CD4-positive, alpha-beta T cell (primary cell): Measurements from ENCODE around the gene ZMYND11. TPM values are rescaled to one million over a fixed set of nuclear protein-coding genes. Genes with fewer than 3 reads are reported as not detected.
A peak's percentile ranks its signal among the peaks of the same experiment; 100 is the strongest.

Experiments
- ATAC-seq: fragments of 200-7000 bp; cut with Tn5 transposase; one replicate; pipeline ENCODE4 v1.10.0; 2022; ENCODE audit warnings: mild to moderate bottlenecking; ENCODE audit not compliant: poor library complexity
- CTCF ChIA-PET: fragments of 350-600 bp; sonication (Branson Sonifier 250); formaldehyde crosslinking; loops from one replicate; lab custom pipeline; 2021; ENCODE audit warnings: antibody characterized with exemption, inconsistent platforms; lab: Charles Lee
- POLR2A ChIA-PET: fragments of 350-600 bp; sonication (Branson Sonifier 250); formaldehyde crosslinking; loops from one replicate; lab custom pipeline; 2021; ENCODE audit warnings: antibody characterized with exemption, inconsistent platforms; lab: Charles Lee
- DNase-seq, 14 experiments: peaks; one replicate each; pipeline ENCODE4 v3.0.0-alpha.2; 2013 to 2020; ENCODE audit warnings: mixed read lengths in 2 of 14
- H3K27ac ChIP-seq, 2 donors: one replicate each; pipeline versions ENCODE4 v1.5.1 to v1.7.0; 2013; ENCODE audit warnings: low read length in 2 of 2, low read depth in 1 of 2, mild to moderate bottlenecking in 1 of 2
- H3K27me3 ChIP-seq, 2 experiments: 1 replicate in 1 of 2; 2 replicates in 1 of 2; pipeline versions ENCODE4 v1.6.1 to v1.7.0; 2013; ENCODE audit warnings: low read length in 2 of 2, control low read depth in 1 of 2, mild to moderate bottlenecking in 1 of 2, moderate library complexity in 1 of 2; ENCODE audit not compliant: insufficient read depth in 2 of 2, control insufficient read depth in 1 of 2
- H3K36me3 ChIP-seq: one replicate; pipeline ENCODE4 v1.6.1; 2013; ENCODE audit warnings: low read length, control low read depth; ENCODE audit not compliant: insufficient read depth
- H3K4me1 ChIP-seq: one replicate; pipeline ENCODE4 v1.6.1; 2013; ENCODE audit warnings: low read length, control low read depth; ENCODE audit not compliant: insufficient read depth
- H3K4me3 ChIP-seq: one replicate; pipeline ENCODE4 v1.5.1; 2013; ENCODE audit warnings: mild to moderate bottlenecking, low read length, moderate library complexity
- H3K9me3 ChIP-seq, 2 experiments: 1 replicate in 1 of 2; 2 replicates in 1 of 2; pipeline versions ENCODE4 v1.6.1 to v1.7.0; 2013; ENCODE audit warnings: low read length in 2 of 2, mild to moderate bottlenecking in 2 of 2, control low read depth in 1 of 2, moderate library complexity in 1 of 2; ENCODE audit not compliant: control insufficient read depth in 1 of 2, insufficient read depth in 1 of 2
- H3K27ac Mint-ChIP-seq: one replicate; pipeline ENCODE4 v1.8.0; 2020; ENCODE audit warnings: mixed read lengths
- H3K27me3 Mint-ChIP-seq: one replicate; pipeline ENCODE4 v1.8.0; 2021; ENCODE audit warnings: mixed read lengths
- H3K36me3 Mint-ChIP-seq: one replicate; pipeline ENCODE4 v1.8.0; 2021; ENCODE audit warnings: low read depth, mixed read lengths
- H3K4me1 Mint-ChIP-seq: one replicate; pipeline ENCODE4 v1.8.0; 2021; ENCODE audit warnings: low read depth, mixed read lengths
- H3K4me3 Mint-ChIP-seq: one replicate; pipeline ENCODE4 v1.8.0; 2020; ENCODE audit warnings: mild to moderate bottlenecking, mixed read lengths
- H3K9me3 Mint-ChIP-seq: one replicate; pipeline ENCODE4 v1.8.0; 2020; ENCODE audit warnings: mixed read lengths
- intact Hi-C, 2 experiments: fragments of 100-400 bp; cut with DNase I in 1 of 2; cut with micrococcal nuclease in 1 of 2; formaldehyde crosslinking; loops; one replicate each; pipeline versions ENCODE4 v1.15.1 to v1.9.0; 2023 to 2025; cut with DNase I, micrococcal nuclease
- total RNA-seq, 174 experiments: library from RNA in 2 of 174; stranded (reverse) in 2 of 174; gene quantifications; one replicate each; pipeline ENCODE4 v1.2.3 and lab custom pipeline; 2021 to 2026
- TF ChIP-seq, protein P1 (sequence below): fragments of 200-600 bp; IDR thresholded peaks from one replicate; pipeline ENCODE4 v1.8.0; 2022; ENCODE audit warnings: antibody characterized with exemption, mild to moderate bottlenecking

Gene ZMYND11
- total RNA-seq, 2 experiments from 2014 or later: 19.9 to 22.2 TPM

DNA sequence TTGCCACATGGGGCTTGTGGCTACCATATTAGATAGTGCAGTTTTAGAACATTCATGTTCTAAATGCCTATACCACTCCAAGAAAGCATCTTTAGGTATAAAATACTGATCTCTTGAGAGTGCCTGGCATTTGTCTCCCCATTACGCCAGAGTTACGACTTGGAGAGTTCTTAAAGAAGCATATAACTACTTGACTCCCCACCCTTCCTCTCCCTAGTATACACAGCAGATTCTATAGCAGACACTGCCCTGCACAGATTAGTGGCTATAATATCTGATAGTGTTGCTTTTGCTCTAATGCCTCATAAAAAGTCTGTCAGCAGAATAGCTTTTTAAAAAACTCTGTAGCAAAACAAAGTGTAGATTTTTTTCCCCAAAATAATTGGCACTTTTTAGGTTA is 90.8 kb downstream of the ZMYND11 start:
- POLR2A ChIA-PET: no interaction called here

DNA sequence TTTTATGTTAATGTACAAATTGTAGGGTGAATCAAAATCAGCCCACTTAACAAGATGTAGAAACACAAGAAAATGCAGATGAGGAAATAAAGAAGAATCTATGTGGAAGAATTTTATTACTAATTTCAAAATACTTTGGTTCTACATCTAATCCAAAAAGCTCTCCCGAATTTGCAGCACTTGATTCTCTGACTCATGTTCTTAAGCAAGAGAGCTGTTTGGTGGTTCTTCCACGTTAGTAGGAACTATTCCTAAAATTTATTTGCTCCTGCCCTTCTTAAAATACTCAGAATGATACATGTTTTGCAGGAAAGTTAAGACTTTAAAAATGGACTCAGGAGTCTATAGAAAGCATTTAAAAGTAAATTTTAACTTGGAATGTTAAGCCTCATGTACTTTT is 91.8 kb downstream of the ZMYND11 start:
- H3K4me1 Mint-ChIP-seq: peaks cover 8% of the 10 kb centered on the region
- Histone ChIP-seq H3K36me3 (no peaks in the 10 kb centered on the region), H3K27me3 (no peaks in the 10 kb centered on the region), H3K4me1 (no peaks in the 10 kb centered on the region), H3K9me3 (no peaks in the 10 kb centered on the region), H3K4me3 (no peak overlapping the region), H3K27ac (no peak overlapping the region)
- ChIA-PET CTCF (no interaction called here), POLR2A (no interaction called here)
- intact Hi-C loops: no loop called here
- H3K9me3 Mint-ChIP-seq: no peaks in the 10 kb centered on the region
- ATAC-seq (no peak), DNase-seq (no peak)
- no peak overlapping the region for H3K4me3 Mint-ChIP-seq
- no peaks in the 10 kb centered on the region for H3K27me3 Mint-ChIP-seq
- no peak overlapping the region for H3K27ac Mint-ChIP-seq
- TF ChIP-seq, protein P1, sequence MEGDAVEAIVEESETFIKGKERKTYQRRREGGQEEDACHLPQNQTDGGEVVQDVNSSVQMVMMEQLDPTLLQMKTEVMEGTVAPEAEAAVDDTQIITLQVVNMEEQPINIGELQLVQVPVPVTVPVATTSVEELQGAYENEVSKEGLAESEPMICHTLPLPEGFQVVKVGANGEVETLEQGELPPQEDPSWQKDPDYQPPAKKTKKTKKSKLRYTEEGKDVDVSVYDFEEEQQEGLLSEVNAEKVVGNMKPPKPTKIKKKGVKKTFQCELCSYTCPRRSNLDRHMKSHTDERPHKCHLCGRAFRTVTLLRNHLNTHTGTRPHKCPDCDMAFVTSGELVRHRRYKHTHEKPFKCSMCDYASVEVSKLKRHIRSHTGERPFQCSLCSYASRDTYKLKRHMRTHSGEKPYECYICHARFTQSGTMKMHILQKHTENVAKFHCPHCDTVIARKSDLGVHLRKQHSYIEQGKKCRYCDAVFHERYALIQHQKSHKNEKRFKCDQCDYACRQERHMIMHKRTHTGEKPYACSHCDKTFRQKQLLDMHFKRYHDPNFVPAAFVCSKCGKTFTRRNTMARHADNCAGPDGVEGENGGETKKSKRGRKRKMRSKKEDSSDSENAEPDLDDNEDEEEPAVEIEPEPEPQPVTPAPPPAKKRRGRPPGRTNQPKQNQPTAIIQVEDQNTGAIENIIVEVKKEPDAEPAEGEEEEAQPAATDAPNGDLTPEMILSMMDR: no peak
- peaks cover 10% of the 10 kb centered on the region for H3K36me3 Mint-ChIP-seq

More for the DNA sequence above, 90.8 kb downstream of the ZMYND11 start:
- Mint-ChIP-seq H3K27me3 (no peaks in the 10 kb centered on the region), H3K4me3 (no peak overlapping the region), H3K27ac (no peak overlapping the region), H3K36me3 (peaks cover 19% of the 10 kb centered on the region), H3K9me3 (no peaks in the 10 kb centered on the region), H3K4me1 (peaks cover 15% of the 10 kb centered on the region)
- TF ChIP-seq, protein P1: no peak
- DNase-seq: no peak
- H3K27me3 ChIP-seq: no peaks in the 10 kb centered on the region
- H3K4me1 ChIP-seq: no peaks in the 10 kb centered on the region
- no peak overlapping the region for H3K4me3 ChIP-seq
- CTCF ChIA-PET: no interaction called here
- no peaks in the 10 kb centered on the region for H3K36me3 ChIP-seq
- no peak for ATAC-seq
- no peaks in the 10 kb centered on the region for H3K9me3 ChIP-seq
- H3K27ac ChIP-seq: no peak overlapping the region
- intact Hi-C loops: no loop called here

DNA sequence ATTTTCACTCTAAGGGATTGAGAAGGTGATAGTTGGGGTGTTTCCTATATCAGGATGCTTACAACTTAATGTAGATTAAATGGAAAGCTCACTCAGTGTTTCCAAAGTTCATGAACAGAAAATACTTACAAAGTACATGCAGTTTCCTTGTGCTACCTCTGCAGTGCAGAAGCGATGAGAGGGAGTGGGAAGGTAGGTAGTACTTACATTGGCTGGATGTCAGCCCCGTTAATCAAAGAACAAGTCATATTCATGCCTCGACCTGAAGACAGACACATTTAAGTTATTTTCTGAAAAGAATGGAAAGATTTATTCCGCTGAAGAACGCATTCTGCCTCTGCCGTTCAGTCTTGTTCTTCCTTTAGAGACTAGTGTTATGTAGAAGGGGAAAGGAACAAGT is 93.1 kb downstream of the ZMYND11 start:
- H3K9me3 ChIP-seq: no peaks in the 10 kb centered on the region
- peaks cover 8% of the 10 kb centered on the region for H3K36me3 Mint-ChIP-seq
- H3K4me3 Mint-ChIP-seq: no peak overlapping the region
- DNase-seq (no peak), ATAC-seq (no peak)
- ChIA-PET POLR2A (no interaction called here), CTCF (interaction anchor here (0.5 to 1.0 kb wide), 2 partner anchors 11 to 117 kb away, joined by 3 to 4 read pairs; no protein-coding TSS in a partner anchor)
- no peak overlapping the region for H3K27ac ChIP-seq
- no peaks in the 10 kb centered on the region for H3K4me1 ChIP-seq
- no peak overlapping the region for H3K4me3 ChIP-seq
- H3K36me3 ChIP-seq: no peaks in the 10 kb centered on the region
- no peaks in the 10 kb centered on the region for H3K9me3 Mint-ChIP-seq
- H3K27me3 Mint-ChIP-seq: no peaks in the 10 kb centered on the region
- peak overlapping the region; percentile 13 for H3K27ac Mint-ChIP-seq
- TF ChIP-seq, protein P1: no peak
- peaks cover 8% of the 10 kb centered on the region for H3K4me1 Mint-ChIP-seq
- intact Hi-C loops: no loop called here
- no peaks in the 10 kb centered on the region for H3K27me3 ChIP-seq
